ENCODE data around the gene SSH2. TPM values are rescaled to one million over a fixed set of nuclear protein-coding genes. Genes with fewer than 3 reads are reported as not detected.
"Not testable (repeated sequence)": the region's sequence is repeated elsewhere in the genome, so short reads cannot be mapped to it uniquely, and the experiment has no call there.

The SSH2 gene
- total RNA-seq, 4 donors from 2014 or later: 20.7 to 31.1 (median 23.1) TPM

- H3K9me3 ChIP-seq: no peaks in the 10 kb centered on the region
- TF ChIP-seq POLR2AphosphoS5 (IDR thresholded peaks at IDR 0.05) (no peak), CTCF (IDR thresholded peaks at IDR 0.05) (no peak), POLR2A (IDR thresholded peaks at IDR 0.05; ENCODE audit: low read depth) (no peak), EP300 (IDR thresholded peaks at IDR 0.05) (no peak)
- no peak overlapping the region for H3K27ac ChIP-seq (replicated peaks in 1 of 4)
- intact Hi-C loops (cut with DNase I): no loop called here
- no peaks in the 10 kb centered on the region for H3K27me3 ChIP-seq
- no peaks in the 10 kb centered on the region for H3K36me3 ChIP-seq
- no peak overlapping the region for H3K4me3 ChIP-seq
- H3K4me1 ChIP-seq: no peaks in the 10 kb centered on the region
- DNase-seq (ENCODE audit: extremely low spot score): no peak
These were observed 19.7 kb upstream of the SSH2 start for GRCh38 chr17:29949696-29950095.

- no peaks in the 10 kb centered on the region for H3K4me1 ChIP-seq
- H3K27ac ChIP-seq (replicated peaks in 1 of 4): no peak overlapping the region
- TF ChIP-seq CTCF (IDR thresholded peaks at IDR 0.05) (no peak), EP300 (IDR thresholded peaks at IDR 0.05) (no peak), POLR2AphosphoS5 (IDR thresholded peaks at IDR 0.05) (no peak), POLR2A (IDR thresholded peaks at IDR 0.05; ENCODE audit: low read depth) (no peak)
- DNase-seq (ENCODE audit: extremely low spot score): no peak
- H3K9me3 ChIP-seq: no peaks in the 10 kb centered on the region
- intact Hi-C loops (cut with DNase I): no loop called here
- no peaks in the 10 kb centered on the region for H3K27me3 ChIP-seq
- no peaks in the 10 kb centered on the region for H3K36me3 ChIP-seq
- WGBS: 65% methylated on average over 3 of the region's 3 CpGs
- no peak overlapping the region for H3K4me3 ChIP-seq
These were observed 18.6 kb upstream of the SSH2 start for GRCh38 chr17:29948448-29949215.

- no peak overlapping the region for H3K4me3 ChIP-seq
- H3K4me1 ChIP-seq: no peaks in the 10 kb centered on the region
- H3K36me3 ChIP-seq: no peaks in the 10 kb centered on the region
- no peaks in the 10 kb centered on the region for H3K9me3 ChIP-seq
- H3K27ac ChIP-seq (replicated peaks in 1 of 4): no peak overlapping the region
- no peak for TF ChIP-seq POLR2A (IDR thresholded peaks at IDR 0.05; ENCODE audit: low read depth)
- TF ChIP-seq CTCF (IDR thresholded peaks at IDR 0.05): no peak
- no peak for TF ChIP-seq POLR2AphosphoS5 (IDR thresholded peaks at IDR 0.05)
- no peak for TF ChIP-seq EP300 (IDR thresholded peaks at IDR 0.05)
- intact Hi-C loops (cut with DNase I): no loop called here
- DNase-seq (ENCODE audit: extremely low spot score): no peak
- H3K27me3 ChIP-seq: no peaks in the 10 kb centered on the region
- WGBS: 79% methylated on average over 2 of the region's 2 CpGs
These were observed 15.3 kb upstream of the SSH2 start for GRCh38 chr17:29945281-29945680.

- H3K27ac ChIP-seq (replicated peaks in 1 of 4): no peak within 1 kb of the TSS
- H3K4me3 ChIP-seq: no peak within 1 kb of the TSS
- H3K9me3 ChIP-seq: no peaks in the 10 kb centered on the region
- H3K27me3 ChIP-seq: no peaks in the 10 kb centered on the region
- no peak for DNase-seq (ENCODE audit: extremely low spot score)
- no peaks in the 10 kb centered on the region for H3K4me1 ChIP-seq
- no peak for TF ChIP-seq POLR2A (IDR thresholded peaks at IDR 0.05; ENCODE audit: low read depth)
- WGBS: 86% methylated on average over 1 of the region's 1 CpG
- intact Hi-C loops (cut with DNase I): no loop called here
- no peaks in the 10 kb centered on the region for H3K36me3 ChIP-seq
These were observed 11.3 kb upstream of the SSH2 start, which contains the start of gene EFCAB5 for GRCh38 chr17:29941334-29941733. Gene EFCAB5 (plus strand): TSS chr17:29941634. CDS start chr17:29941797, 163 bp downstream.

- no peaks in the 10 kb centered on the region for H3K36me3 ChIP-seq
- H3K4me1 ChIP-seq: peaks cover 0 to under 1% (median under 1%) of the 10 kb centered on the region in 4 donors
- H3K4me3 ChIP-seq: no peak overlapping the region
- H3K27ac ChIP-seq (replicated peaks in 1 of 4): no peak overlapping the region
- TF ChIP-seq CTCF (IDR thresholded peaks at IDR 0.05) (no peak), EP300 (IDR thresholded peaks at IDR 0.05) (no peak), POLR2AphosphoS5 (IDR thresholded peaks at IDR 0.05) (no peak), POLR2A (IDR thresholded peaks at IDR 0.05; ENCODE audit: low read depth) (no peak)
- 79% methylated on average over 2 of the region's 2 CpGs for WGBS
- no peaks in the 10 kb centered on the region for H3K27me3 ChIP-seq
- intact Hi-C loops (cut with DNase I): no loop called here
- H3K9me3 ChIP-seq: no peaks in the 10 kb centered on the region
- no peak for DNase-seq (ENCODE audit: extremely low spot score)
These were observed 6.7 kb upstream of the SSH2 start for GRCh38 chr17:29936724-29937123.

GRCh38 chr17:29935909-29936308 is 5.9 kb upstream of the SSH2 start:
- H3K27ac ChIP-seq (replicated peaks in 1 of 4); intact Hi-C loops (cut with DNase I); H3K4me1 ChIP-seq; H3K27me3 ChIP-seq; DNase-seq (ENCODE audit: extremely low spot score); H3K4me3 ChIP-seq; H3K9me3 ChIP-seq; H3K36me3 ChIP-seq: not testable (repeated sequence)
- 82% methylated on average over 3 of the region's 3 CpGs for WGBS
